ENCODE measurements around the gene DDX1.

DNA sequence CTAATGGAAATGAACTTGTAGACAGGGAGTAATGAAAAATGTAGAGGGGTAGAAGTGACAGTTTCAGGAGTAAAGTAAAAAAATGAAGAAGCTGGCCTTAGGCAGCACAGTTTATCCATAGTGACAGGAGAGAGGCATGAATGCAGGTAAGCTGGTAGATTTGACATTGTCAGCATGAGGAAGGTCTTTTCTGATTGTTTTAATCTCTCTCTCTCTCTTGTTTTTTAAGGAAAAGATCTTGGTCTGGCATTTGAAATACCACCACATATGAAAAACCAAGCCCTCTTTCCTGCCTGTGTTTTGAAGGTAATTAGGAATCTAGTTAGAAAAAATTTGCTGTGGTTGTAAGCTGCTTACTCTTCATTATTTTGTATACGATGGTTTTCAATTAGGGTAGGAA is 14.1 kb downstream of the DDX1 start:
- TF ChIP-seq GATA2 (IDR thresholded peaks at IDR 0.05; ENCODE audit: low read depth, low read length) (no peak), GATA3 (IDR thresholded peaks at IDR 0.05; ENCODE audit: low read depth, low read length) (no peak)

Data from SH-SY5Y (cell line).